Embryonic facial prominence (tissue), 1 donor: ENCODE results near the gene TGFA.
A peak's percentile ranks its signal among the peaks of the same experiment; 100 is the strongest.

ENCODE experiments used
- DNase-seq: peaks from one replicate; pipeline ENCODE4 v3.0.0-alpha.2; 2016; ENCODE audit errors: extremely low spot score

Gene TGFA

GRCh38 chr2:70418514-70418913, 135.1 kb downstream of the TGFA start:
- DNase-seq, result no peak

GRCh38 chr2:70417011-70417410, 136.6 kb downstream of the TGFA start:
- DNase-seq, result no peak

- DNase-seq, result peak; percentile 8
Observed at GRCh38 chr2:70412294-70413070, 141.1 kb downstream of the TGFA start.

- no peak for DNase-seq
Observed at GRCh38 chr2:70411483-70412125, 142.0 kb downstream of the TGFA start.

- DNase-seq, result no peak
Observed at GRCh38 chr2:70403267-70404053, 150.2 kb downstream of the TGFA start.

- DNase-seq, result no peak
Observed at GRCh38 chr2:70400539-70400938, 153.1 kb downstream of the TGFA start.

- no peak for DNase-seq
Observed at GRCh38 chr2:70399046-70399445, 154.6 kb downstream of the TGFA start.
